Body of pancreas (tissue), 4 donors: ENCODE results near the gene FASTK. TPM values are rescaled to one million over a fixed set of nuclear protein-coding genes. Genes with fewer than 3 reads are reported as not detected.
A peak's percentile ranks its signal among the peaks of the same experiment; 100 is the strongest.

Experiments used
- ATAC-seq: fragments of 150-250 bp; one replicate; pipeline ENCODE4 v1.9.1; 2016
- DNase-seq, 4 donors: peaks; one replicate each; pipeline ENCODE4 v3.0.0-alpha.2; 2019
- H3K27ac ChIP-seq, 4 donors: fragments of 200-600 bp; sonication (generic); 1 replicate in 3 of 4; 2 replicates in 1 of 4; pipeline versions ENCODE4 v1.5.1 to v1.6.1; 2016 to 2019; ENCODE audit warnings: mild to moderate bottlenecking in 1 of 4, mixed read lengths in 1 of 4, moderate library complexity in 1 of 4
- H3K27me3 ChIP-seq, 2 donors: fragments of 200-600 bp; sonication (generic); one replicate each; pipeline ENCODE4 v1.6.0; 2016; ENCODE audit warnings: mild to moderate bottlenecking in 1 of 2
- H3K36me3 ChIP-seq, 2 donors: fragments of 200-600 bp; sonication (generic); replicated peaks in 1 of 2; 2 replicates each; pipeline ENCODE4 v1.5.1; 2016; ENCODE audit warnings: low read depth in 2 of 2; ENCODE audit not compliant: insufficient read depth in 1 of 2
- H3K4me1 ChIP-seq: fragments of 200-600 bp; sonication (generic); one replicate; pipeline ENCODE4 v1.6.0; 2016
- H3K4me3 ChIP-seq, 2 donors: fragments of 200-600 bp; sonication (generic); 1 replicate in 1 of 2; 2 replicates in 1 of 2; pipeline ENCODE4 v1.5.1; 2016 to 2019
- H3K9me3 ChIP-seq, 3 donors: fragments of 200-600 bp; sonication (generic); 1 replicate in 2 of 3; 2 replicates in 1 of 3; pipeline ENCODE4 v1.5.1; 2016
- POLR2A ChIP-seq, 3 donors: fragments of 450-650 bp; IDR thresholded peaks; one replicate each; pipeline ENCODE4 v1.6.1; 2016; ENCODE audit warnings: antibody characterized with exemption in 3 of 3, mild to moderate bottlenecking in 2 of 3
- WGBS, 2 donors: methylation state at CpG; one replicate each; pipeline ENCODE4 v1.1.5; 2017; 5-methylcytosine and 5-hydroxymethylcytosine counted together
- intact Hi-C: fragments of 100-400 bp; cut with DNase I; formaldehyde crosslinking; loops from one replicate; pipeline ENCODE4 v1.15.1; 2023
- total RNA-seq, 2 donors: library from RNA; depleted of rRNA; stranded (reverse); fragments of >200 nt; gene quantifications; one replicate each; pipeline ENCODE4 v1.1.0, GENCODE V29; 2016
- TF ChIP-seq, protein P1 (sequence below), 7 experiments: fragments of 450-650 bp in 4 of 7; fragments of 200-600 bp in 3 of 7; sonication (generic) in 3 of 7; IDR thresholded peaks; one replicate each; pipeline ENCODE4 v1.5.1; 2016 to 2019; ENCODE audit warnings: antibody characterized with exemption in 7 of 7

The FASTK gene
- total RNA-seq, 2 donors from 2014 or later = 60.7 to 201 TPM

DNA sequence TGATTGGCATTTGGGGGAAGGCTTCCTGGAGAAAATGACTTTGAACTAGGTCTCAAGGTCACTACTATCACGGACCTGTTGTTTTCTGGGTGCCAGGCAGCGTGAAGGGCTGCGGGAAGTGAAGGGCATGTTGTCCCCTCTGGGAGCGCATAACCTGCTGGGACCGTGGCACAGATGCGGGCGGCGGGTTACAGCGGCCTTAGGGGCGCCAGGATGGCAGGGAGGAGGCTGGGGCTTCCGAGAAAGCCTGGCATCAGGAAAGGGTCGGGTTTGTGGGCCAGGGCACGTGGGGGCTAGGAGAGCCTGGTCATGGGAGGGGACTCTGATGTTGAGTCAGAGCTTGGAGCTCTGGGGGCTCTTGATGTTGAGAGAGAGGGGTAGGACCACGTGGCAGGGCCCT, 15.1 kb downstream of the FASTK start:
- Histone ChIP-seq H3K9me3 (no peaks in the 10 kb centered on the region), H3K4me1 (peaks cover 46% of the 10 kb centered on the region), H3K27ac (no peak overlapping the region), H3K4me3 (no peak overlapping the region), H3K36me3 (peaks cover 20 to 26% of the 10 kb centered on the region in 2 donors), H3K27me3 (no peaks in the 10 kb centered on the region)
- no peak for ATAC-seq
- WGBS, 2 donors = 70 to 71% methylated on average over 10 to 14 of the region's 14 CpGs
- no peak for DNase-seq
- TF ChIP-seq POLR2A (IDR thresholded peaks at IDR 0.05) = no peak
- TF ChIP-seq, protein P1, sequence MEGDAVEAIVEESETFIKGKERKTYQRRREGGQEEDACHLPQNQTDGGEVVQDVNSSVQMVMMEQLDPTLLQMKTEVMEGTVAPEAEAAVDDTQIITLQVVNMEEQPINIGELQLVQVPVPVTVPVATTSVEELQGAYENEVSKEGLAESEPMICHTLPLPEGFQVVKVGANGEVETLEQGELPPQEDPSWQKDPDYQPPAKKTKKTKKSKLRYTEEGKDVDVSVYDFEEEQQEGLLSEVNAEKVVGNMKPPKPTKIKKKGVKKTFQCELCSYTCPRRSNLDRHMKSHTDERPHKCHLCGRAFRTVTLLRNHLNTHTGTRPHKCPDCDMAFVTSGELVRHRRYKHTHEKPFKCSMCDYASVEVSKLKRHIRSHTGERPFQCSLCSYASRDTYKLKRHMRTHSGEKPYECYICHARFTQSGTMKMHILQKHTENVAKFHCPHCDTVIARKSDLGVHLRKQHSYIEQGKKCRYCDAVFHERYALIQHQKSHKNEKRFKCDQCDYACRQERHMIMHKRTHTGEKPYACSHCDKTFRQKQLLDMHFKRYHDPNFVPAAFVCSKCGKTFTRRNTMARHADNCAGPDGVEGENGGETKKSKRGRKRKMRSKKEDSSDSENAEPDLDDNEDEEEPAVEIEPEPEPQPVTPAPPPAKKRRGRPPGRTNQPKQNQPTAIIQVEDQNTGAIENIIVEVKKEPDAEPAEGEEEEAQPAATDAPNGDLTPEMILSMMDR (IDR thresholded peaks at IDR 0.05) = no peak
- intact Hi-C loops = no loop called here

DNA sequence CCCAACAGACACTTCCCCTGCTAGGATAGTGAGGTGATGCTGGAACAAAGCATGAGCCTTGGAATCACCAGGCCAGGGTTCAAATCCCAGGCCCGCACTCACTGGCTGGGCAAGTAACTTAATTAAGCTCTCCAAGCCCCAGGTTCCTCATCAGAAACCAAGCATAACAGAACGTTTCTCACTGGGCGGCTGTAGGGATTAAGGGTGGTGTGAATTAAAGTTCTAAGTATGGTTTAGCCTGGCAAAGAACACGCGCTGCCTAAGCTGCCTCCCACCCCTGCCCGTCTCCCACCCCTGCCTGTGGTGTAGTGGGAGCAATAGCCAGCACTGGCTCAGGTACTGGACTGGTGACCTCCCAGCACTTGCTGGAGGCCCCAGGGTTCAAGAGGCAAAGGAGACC, 15.6 kb downstream of the FASTK start:
- WGBS, 2 donors = 78 to 100% methylated on average over 3 to 6 of the region's 6 CpGs
- H3K27me3 ChIP-seq = no peaks in the 10 kb centered on the region
- DNase-seq (no peak), ATAC-seq (no peak)
- no peaks in the 10 kb centered on the region for H3K9me3 ChIP-seq
- peaks cover 15 to 23% of the 10 kb centered on the region in 2 donors for H3K36me3 ChIP-seq
- no peak overlapping the region for H3K27ac ChIP-seq
- TF ChIP-seq, protein P1 (IDR thresholded peaks at IDR 0.05) = no peak
- TF ChIP-seq POLR2A (IDR thresholded peaks at IDR 0.05) = no peak
- intact Hi-C loops = no loop called here
- H3K4me3 ChIP-seq = no peak overlapping the region
- H3K4me1 ChIP-seq = peaks cover 49% of the 10 kb centered on the region

DNA sequence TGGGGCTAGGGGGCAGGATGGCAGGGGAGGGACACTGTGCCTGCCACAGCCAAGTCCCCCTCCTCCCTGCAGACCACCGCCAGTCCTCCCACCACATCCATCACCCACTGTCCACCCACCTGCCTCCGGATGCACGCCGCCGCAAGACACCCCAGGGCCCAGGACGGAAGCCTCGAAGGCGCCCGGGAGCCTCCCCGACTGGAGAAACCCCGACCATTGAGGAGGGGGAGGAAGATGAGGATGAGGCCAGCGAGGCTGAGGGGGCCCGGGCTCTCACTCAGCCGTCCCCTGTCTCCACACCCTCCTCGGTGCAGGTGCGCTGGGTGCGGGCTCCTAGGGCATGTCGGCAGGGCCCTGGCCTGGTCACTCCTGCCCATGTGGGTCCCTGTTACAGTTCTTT, 16.2 kb downstream of the FASTK start:
- Histone ChIP-seq H3K36me3 (peaks cover 10 to 19% of the 10 kb centered on the region in 2 donors), H3K4me3 (no peak overlapping the region), H3K27me3 (no peaks in the 10 kb centered on the region), H3K4me1 (peaks cover 49% of the 10 kb centered on the region), H3K9me3 (no peaks in the 10 kb centered on the region), H3K27ac (no peak overlapping the region)
- DNase-seq (no peak), ATAC-seq (no peak)
- no peak for TF ChIP-seq POLR2A (IDR thresholded peaks at IDR 0.05)
- TF ChIP-seq, protein P1 (IDR thresholded peaks at IDR 0.05) = no peak
- WGBS, 2 donors = 92 to 96% methylated on average over 9 to 12 of the region's 18 CpGs
- intact Hi-C loops = no loop called here

DNA sequence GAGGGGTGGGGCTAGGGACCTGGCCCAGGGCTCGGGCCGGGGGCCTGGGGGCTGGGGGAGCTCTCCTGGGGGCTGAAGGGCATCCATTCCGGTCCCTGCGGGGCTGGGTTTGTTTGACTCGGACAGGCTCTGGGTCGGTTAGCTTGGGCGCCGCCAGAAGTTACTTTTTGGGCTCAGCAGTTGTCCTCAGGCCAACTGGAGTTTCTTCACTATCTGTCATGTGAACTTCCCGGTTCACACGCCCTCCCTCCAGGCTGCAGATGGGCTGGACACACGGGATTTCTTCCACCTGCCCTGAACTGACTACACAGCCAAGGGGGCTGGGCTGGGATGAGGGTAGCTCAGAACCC, 17.4 kb downstream of the FASTK start:
- peaks cover 60% of the 10 kb centered on the region for H3K4me1 ChIP-seq
- intact Hi-C loops = no loop called here
- TF ChIP-seq POLR2A (IDR thresholded peaks at IDR 0.05) = no peak
- TF ChIP-seq, protein P1 (IDR thresholded peaks at IDR 0.05) = no peak
- no peaks in the 10 kb centered on the region for H3K9me3 ChIP-seq
- H3K4me3 ChIP-seq = peak overlapping the region; percentile 13 to 23
- H3K27me3 ChIP-seq = no peaks in the 10 kb centered on the region
- DNase-seq (peak; percentile 59 to 80 (median 72)), ATAC-seq (peak; percentile 2)
- WGBS, 2 donors = 10 to 15% methylated on average over 7 to 9 of the region's 11 CpGs
- H3K27ac ChIP-seq = peak overlapping the region; percentile 87 to 97 (median 94)
- peaks cover 6 to 15% of the 10 kb centered on the region in 2 donors for H3K36me3 ChIP-seq
